GM12891 (cell line): Measurements from ENCODE around the gene PLCB1.
"Not testable (repeated sequence)": the region's sequence is repeated elsewhere in the genome, so short reads cannot be mapped to it uniquely, and the experiment has no call there.

Experiments used
- DNase-seq: peaks from one replicate; pipeline ENCODE4 v3.0.0; 2011; ENCODE audit warnings: low spot score; ENCODE audit not compliant: insufficient read length
- FAIRE-seq: peaks from 2 replicates; lab custom pipeline; 2011; peaks lifted over from hg19 to GRCh38; lab: Jason Lieb, UNC
- PAX5 ChIP-seq: IDR thresholded peaks from 2 replicates; pipeline ENCODE4 v1.6.1; 2011; ENCODE audit warnings: low read length, moderate library complexity, mild to moderate bottlenecking; ENCODE audit not compliant: insufficient read depth, severe bottlenecking
- POLR2A ChIP-seq: IDR thresholded peaks from 2 replicates; pipeline ENCODE4 v1.6.1; 2011; ENCODE audit warnings: low read depth, low read length, control low read depth
- POLR2AphosphoS5 ChIP-seq: IDR thresholded peaks from 2 replicates; pipeline ENCODE4 v1.6.1; 2011; ENCODE audit warnings: low read depth, low read length, control low read depth
- POU2F2 ChIP-seq: IDR thresholded peaks from 2 replicates; pipeline ENCODE4 v1.6.1; 2011; ENCODE audit warnings: low read depth, mild to moderate bottlenecking, control low read depth, low read length, moderate library complexity
- SPI1 ChIP-seq: IDR thresholded peaks from 2 replicates; pipeline ENCODE4 v1.6.1; 2011; ENCODE audit warnings: low read depth, low read length, control low read depth
- TAF1 ChIP-seq: IDR thresholded peaks from 2 replicates; pipeline ENCODE4 v1.6.1; 2011; ENCODE audit warnings: low read depth, low read length, control low read depth

PLCB1 gene

DNA sequence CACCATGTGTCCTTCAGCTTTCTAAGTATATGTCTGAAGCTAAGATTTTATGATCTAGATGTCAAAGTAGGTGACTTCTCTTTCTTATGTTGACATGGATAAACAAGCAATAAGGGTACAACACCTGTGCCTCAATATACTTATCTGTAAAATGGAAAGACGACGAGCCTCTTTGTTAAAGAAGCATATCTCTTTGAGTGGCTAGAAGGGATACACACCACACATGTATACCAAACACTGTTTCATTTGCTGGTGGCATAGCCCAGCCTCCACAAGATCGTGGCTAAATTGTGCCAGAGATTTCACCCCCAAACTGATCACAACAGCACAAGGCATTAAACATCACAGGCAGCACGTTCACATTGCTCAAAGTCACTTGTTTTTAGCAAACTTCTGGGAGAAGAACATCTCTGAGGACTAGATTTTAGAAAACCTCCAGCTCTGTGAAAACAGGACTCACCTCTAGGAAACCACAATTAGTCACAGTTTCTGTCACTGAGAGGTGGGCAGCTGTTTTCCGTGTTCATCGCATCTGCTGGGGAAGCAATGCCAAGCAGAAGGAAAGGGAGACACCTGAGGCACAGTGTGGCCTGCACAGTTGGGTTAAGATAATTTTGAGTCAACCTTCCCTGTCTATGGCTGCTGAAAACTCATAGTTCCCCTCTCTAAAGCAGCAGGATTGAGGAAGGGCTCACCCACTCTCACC, 673.8 kb downstream of the PLCB1 start:
- DNase-seq (no peak), FAIRE-seq (no peak)
- TF ChIP-seq POLR2A (no peak), PAX5 (no peak), SPI1 (no peak), POLR2AphosphoS5 (no peak), TAF1 (no peak), POU2F2 (no peak)

- no peak for TF ChIP-seq PAX5
- no peak for TF ChIP-seq TAF1
- no peak for TF ChIP-seq POU2F2
- no peak for TF ChIP-seq POLR2A
- TF ChIP-seq POLR2AphosphoS5 = no peak
- no peak for TF ChIP-seq SPI1
- FAIRE-seq = no peak
- no peak for DNase-seq
Observed at GRCh38 chr20:8807480-8808201, 675.6 kb downstream of the PLCB1 start.

DNA sequence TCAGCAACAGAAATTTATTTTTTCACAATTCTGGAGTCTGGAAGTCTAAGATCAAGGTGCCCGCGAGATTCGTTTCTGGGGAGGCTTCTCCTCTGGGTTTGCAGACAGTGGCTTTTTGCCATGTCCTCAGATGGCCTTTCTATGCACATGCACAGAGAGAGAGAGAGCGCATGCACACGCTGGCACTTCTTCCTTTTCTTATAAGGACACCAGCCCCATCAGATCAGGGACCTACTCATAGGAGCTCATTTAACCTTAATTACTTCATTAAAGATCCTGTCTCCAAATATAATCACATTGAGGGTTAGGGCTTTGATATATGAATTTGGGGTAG, 676.1 kb downstream of the PLCB1 start:
- DNase-seq (no peak), FAIRE-seq (no peak)
- TF ChIP-seq TAF1 (no peak), POU2F2 (no peak), POLR2A (no peak), POLR2AphosphoS5 (no peak), PAX5 (no peak), SPI1 (no peak)

DNA sequence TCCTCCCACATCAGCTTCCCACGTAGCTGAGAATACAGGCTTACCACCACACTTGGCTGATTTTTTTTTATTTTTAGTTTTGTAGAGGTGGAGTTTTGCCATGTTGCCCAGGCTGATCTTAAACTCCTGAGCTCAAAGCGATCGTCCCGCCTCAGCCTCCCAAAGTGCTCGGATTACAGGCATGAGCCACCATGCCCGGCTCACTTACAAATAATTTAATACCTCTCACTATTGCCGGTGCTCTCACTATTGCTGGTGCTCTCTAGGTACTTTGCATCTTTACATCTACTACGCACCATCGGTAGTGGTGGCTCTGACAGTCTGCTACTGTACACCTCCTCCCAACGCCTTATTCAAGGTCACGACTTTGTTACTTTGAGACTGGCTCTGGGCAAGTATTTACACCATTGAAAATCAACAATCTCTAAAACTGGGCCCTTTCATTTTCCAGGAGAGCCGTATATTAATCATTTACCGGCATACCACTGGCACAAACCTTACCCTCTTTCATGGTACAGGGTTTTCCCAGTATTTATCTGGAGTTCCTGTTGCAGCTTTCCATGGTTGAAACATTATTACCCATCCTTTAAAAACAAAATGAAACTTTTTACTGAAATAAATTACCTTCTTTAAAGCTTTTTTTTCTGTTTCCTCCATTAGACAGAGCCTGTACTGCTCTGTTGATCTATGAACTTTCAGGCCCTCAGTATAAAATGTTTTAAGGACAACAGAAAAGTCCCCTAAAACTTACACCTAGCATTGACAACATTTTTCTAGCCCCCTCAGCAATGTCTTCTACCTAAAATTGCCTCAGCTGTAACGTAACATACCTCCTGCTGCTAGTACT, 677.3 kb downstream of the PLCB1 start:
- FAIRE-seq (no peak), DNase-seq (no peak)
- no peak for TF ChIP-seq PAX5

DNA sequence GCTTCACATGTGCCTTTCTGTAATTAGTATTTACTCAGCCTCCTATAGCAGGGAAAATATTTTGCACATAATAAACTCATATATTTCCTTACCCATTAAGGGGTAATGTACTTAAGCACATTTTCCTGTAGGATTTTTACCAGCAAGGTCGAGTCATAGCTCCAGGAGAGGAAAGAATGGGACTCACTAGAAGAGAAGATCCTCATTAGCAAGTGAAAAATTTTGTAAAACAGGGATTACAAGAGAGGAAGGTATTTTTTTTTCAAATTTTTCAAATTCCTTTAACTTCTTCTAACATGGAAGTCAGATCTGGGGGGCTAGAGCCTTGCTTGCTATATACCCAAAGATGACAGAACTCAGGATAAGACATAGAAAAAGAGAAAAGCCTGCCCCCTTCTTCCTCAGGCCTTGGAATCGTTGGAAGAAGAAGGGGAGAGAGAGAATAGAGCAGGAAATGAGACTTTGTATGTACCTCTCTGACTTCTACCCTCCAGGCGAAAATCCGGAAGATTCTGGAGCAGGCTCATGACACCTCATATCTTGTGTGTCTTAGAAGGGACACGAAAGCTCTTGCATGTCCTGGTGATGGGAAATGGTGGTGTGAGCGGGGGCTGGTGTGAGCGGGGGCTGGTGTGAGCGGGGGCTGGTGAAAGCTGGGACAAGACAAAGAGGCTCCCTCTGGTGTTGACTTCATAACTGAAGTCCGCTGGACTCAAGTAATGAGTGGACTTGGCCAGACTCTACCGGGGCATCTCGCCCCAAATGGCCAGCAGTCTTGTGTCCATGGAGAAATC, 679.9 kb downstream of the PLCB1 start:
- FAIRE-seq (no peak), DNase-seq (no peak)
- TF ChIP-seq TAF1 (no peak), PAX5 (no peak), SPI1 (no peak), POLR2AphosphoS5 (no peak)

DNA sequence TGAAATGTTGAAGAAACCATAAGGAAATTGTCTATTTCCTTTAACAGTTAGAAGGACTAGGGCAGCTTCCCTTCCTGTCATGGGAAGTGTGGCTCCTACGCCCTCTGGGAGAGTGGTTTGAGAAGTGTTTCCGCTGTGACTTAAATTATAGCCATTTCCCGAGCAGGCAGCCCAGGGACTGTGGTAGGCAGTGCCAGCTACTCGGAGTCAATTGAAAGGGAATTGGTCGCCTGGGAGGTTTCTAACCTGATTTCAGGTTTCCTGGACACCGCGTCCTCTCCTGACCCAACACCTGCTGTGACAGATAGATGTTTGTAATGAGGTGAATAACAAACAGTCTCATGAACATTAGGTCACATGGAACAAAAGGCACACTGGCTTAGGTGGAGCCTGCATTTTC, 680.8 kb downstream of the PLCB1 start:
- DNase-seq (no peak), FAIRE-seq (no peak)
- TF ChIP-seq SPI1 (no peak), POLR2AphosphoS5 (no peak), PAX5 (no peak), TAF1 (no peak), POLR2A (no peak), POU2F2 (no peak)

DNA sequence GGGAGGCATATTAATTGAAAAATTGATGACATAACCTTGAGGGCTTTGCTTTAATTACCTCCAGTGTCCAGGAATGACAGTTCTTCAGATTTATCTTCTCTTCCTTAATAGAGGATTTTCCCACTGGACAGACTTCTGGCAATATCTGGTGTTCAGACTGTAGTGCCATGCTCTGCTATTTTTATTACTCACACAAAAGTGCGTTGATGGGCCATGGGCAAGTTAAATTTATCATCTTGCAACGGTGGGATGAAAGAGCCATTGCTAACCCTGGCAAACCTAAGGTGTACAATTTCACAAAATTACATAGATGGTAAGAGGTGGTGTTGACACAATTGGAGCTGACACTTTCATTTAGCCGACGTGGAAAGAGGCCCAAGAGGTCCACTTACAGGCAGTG, 683.1 kb downstream of the PLCB1 start:
- FAIRE-seq = no peak
- DNase-seq = no peak
- TF ChIP-seq POLR2AphosphoS5 = no peak
- TF ChIP-seq TAF1 = no peak

DNA sequence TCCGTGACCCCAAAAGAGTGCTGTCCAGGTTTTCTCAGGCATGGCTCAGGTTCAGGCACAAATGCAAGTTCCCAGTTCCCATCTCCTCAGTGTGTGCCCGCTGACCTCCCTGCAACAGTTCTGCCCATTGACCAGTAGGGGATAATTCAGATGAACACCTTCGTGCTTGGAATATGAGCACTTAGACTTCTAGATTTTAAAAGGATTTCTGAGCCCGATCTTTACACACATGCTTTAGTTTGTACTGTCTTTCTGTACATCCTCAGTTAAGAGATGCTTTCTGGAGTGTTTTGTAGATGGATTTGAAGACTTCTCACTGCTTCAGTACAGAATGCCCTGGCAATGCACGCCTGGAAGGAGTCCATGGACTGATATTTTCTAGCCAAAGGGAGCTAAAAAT, 697.2 kb downstream of the PLCB1 start:
- no peak for DNase-seq
- no peak for TF ChIP-seq SPI1
- no peak for TF ChIP-seq POU2F2
- no peak for TF ChIP-seq POLR2A
- TF ChIP-seq TAF1 = no peak
- TF ChIP-seq PAX5 = no peak
- TF ChIP-seq POLR2AphosphoS5 = no peak
- FAIRE-seq = no peak

DNA sequence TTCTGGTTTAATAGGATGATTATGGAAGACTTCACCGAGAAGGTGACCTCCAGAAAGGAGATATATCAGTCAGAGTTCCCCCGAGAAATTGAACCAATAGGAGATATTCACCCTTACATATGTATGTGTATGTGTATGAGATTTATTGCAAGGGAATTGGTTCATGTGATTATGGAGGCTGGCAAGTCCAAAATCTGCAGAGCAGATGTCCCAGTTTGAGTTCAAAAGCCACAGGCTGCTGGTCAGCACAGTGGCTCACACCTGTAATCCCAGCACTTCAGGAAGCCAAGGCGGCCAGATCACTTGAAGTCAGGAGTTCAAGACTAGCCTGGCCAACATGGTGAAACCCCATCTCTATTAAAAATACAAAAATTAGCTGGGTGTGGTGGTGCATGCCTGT, 702.2 kb downstream of the PLCB1 start:
- not testable (repeated sequence) for FAIRE-seq, DNase-seq
